Left kidney (tissue), 2 donors: Measurements from ENCODE around the gene ETF1. TPM values are rescaled to one million over a fixed set of nuclear protein-coding genes. Genes with fewer than 3 reads are reported as not detected.

Experiments used
- DNase-seq: peaks from one replicate; pipeline ENCODE4 v3.0.0-alpha.2; 2013
- polyA plus RNA-seq: library from polyadenylated mRNA; unstranded; fragments of 120-200 nt; gene quantifications from one replicate; pipeline ENCODE4 v1.2.1, GENCODE V29; 2013; ENCODE audit not compliant: insufficient read length

The ETF1 gene
- polyA plus RNA-seq, 1 donor = 88.6 TPM

- no peak for DNase-seq
Measured at GRCh38 chr5:138564242-138564641, 21.2 kb upstream of the ETF1 start.

- DNase-seq = no peak
Measured at GRCh38 chr5:138563340-138564118, 20.5 kb upstream of the ETF1 start.

- no peak for DNase-seq
Measured at GRCh38 chr5:138560971-138561370, 17.9 kb upstream of the ETF1 start.

GRCh38 chr5:138559937-138560336, 16.9 kb upstream of the ETF1 start:
- DNase-seq = no peak

- no peak for DNase-seq
Measured at GRCh38 chr5:138557677-138558076, 14.6 kb upstream of the ETF1 start.

- DNase-seq = no peak
Measured at GRCh38 chr5:138554143-138554542, 11.1 kb upstream of the ETF1 start.

- no peak for DNase-seq
Measured at GRCh38 chr5:138553437-138554095, 10.5 kb upstream of the ETF1 start.

GRCh38 chr5:138552657-138553056, 9.6 kb upstream of the ETF1 start:
- no peak for DNase-seq

GRCh38 chr5:138549414-138549813, 6.4 kb upstream of the ETF1 start:
- no peak for DNase-seq

- no peak for DNase-seq
Measured at GRCh38 chr5:138545919-138546562, 3.0 kb upstream of the ETF1 start.

- no peak for DNase-seq
Measured at GRCh38 chr5:138544181-138545134, 1.4 kb upstream of the ETF1 start.

GRCh38 chr5:138543730-138544104, 681 bp upstream of the ETF1 start:
- DNase-seq = no peak

GRCh38 chr5:138542180-138542955, 668 bp downstream of the ETF1 start:
- DNase-seq = no peak

- DNase-seq = no peak
Measured at GRCh38 chr5:138541511-138542179, 1.4 kb downstream of the ETF1 start.

- no peak for DNase-seq
Measured at GRCh38 chr5:138539791-138540190, 3.2 kb downstream of the ETF1 start.

GRCh38 chr5:138538943-138539627, 4.0 kb downstream of the ETF1 start:
- no peak for DNase-seq

GRCh38 chr5:138536665-138537315, 6.2 kb downstream of the ETF1 start:
- DNase-seq = no peak

GRCh38 chr5:138536215-138536614, 6.8 kb downstream of the ETF1 start:
- DNase-seq = no peak
